Neutrophil (primary cell): Measurements from ENCODE around the gene PCGF6.

ENCODE experiments used
- H3K27ac ChIP-seq: fragments of 200-600 bp; sonication (generic); 2 replicates; pipeline ENCODE4 v1.5.1; 2016; ENCODE audit warnings: mild to moderate bottlenecking, moderate library complexity
- H3K27me3 ChIP-seq: fragments of 200-600 bp; sonication (generic); 2 replicates; pipeline ENCODE4 v1.6.0; 2016; ENCODE audit warnings: mild to moderate bottlenecking
- H3K36me3 ChIP-seq: fragments of 200-600 bp; sonication (generic); 2 replicates; pipeline ENCODE4 v1.5.1; 2017
- H3K4me1 ChIP-seq, 2 experiments: fragments of 200-600 bp in 1 of 2; sonication (generic) in 1 of 2; 1 replicate in 1 of 2; 2 replicates in 1 of 2; pipeline versions ENCODE4 v1.5.1 to v1.6.1; 2013 to 2016; ENCODE audit warnings: low read depth in 1 of 2, low read length in 1 of 2, mild to moderate bottlenecking in 1 of 2, moderate library complexity in 1 of 2; ENCODE audit not compliant: control insufficient read depth in 1 of 2, insufficient read depth in 1 of 2
- H3K4me3 ChIP-seq, 2 experiments: fragments of 200-600 bp in 1 of 2; sonication (generic) in 1 of 2; 1 replicate in 1 of 2; 2 replicates in 1 of 2; pipeline ENCODE4 v1.5.1; 2013 to 2016; ENCODE audit warnings: low read depth in 1 of 2, low read length in 1 of 2, mild to moderate bottlenecking in 1 of 2, moderate library complexity in 1 of 2
- H3K9me3 ChIP-seq: fragments of 200-600 bp; sonication (generic); 2 replicates; pipeline ENCODE4 v1.5.1; 2016
- CTCF ChIP-seq: fragments of 200-600 bp; sonication (generic); IDR thresholded peaks from 2 replicates; pipeline ENCODE4 v1.5.1; 2016; ENCODE audit warnings: antibody characterized with exemption

Gene PCGF6

GRCh38 chr10:103310197-103310596 is 40.7 kb downstream of the PCGF6 start:
- no peak for TF ChIP-seq CTCF
- H3K9me3 ChIP-seq, result no peaks in the 10 kb centered on the region
- no peak overlapping the region for H3K27ac ChIP-seq
- H3K27me3 ChIP-seq, result no peaks in the 10 kb centered on the region
- H3K36me3 ChIP-seq, result peaks cover 24% of the 10 kb centered on the region
- no peaks in the 10 kb centered on the region for H3K4me1 ChIP-seq
- no peak overlapping the region for H3K4me3 ChIP-seq

- Histone ChIP-seq H3K4me3 (no peak overlapping the region), H3K36me3 (peaks cover 21% of the 10 kb centered on the region), H3K27ac (no peak overlapping the region), H3K9me3 (no peaks in the 10 kb centered on the region), H3K27me3 (no peaks in the 10 kb centered on the region), H3K4me1 (no peaks in the 10 kb centered on the region)
- no peak for TF ChIP-seq CTCF
Observed at GRCh38 chr10:103307594-103307993, 43.3 kb downstream of the PCGF6 start.

- TF ChIP-seq CTCF, result no peak
- H3K27me3 ChIP-seq, result peaks cover 45% of the 10 kb centered on the region
- no peaks in the 10 kb centered on the region for H3K4me1 ChIP-seq
- H3K27ac ChIP-seq, result no peak overlapping the region
- no peak overlapping the region for H3K4me3 ChIP-seq
- H3K9me3 ChIP-seq, result no peaks in the 10 kb centered on the region
- H3K36me3 ChIP-seq, result no peaks in the 10 kb centered on the region
Observed at GRCh38 chr10:103295374-103296015, 55.4 kb downstream of the PCGF6 start.

GRCh38 chr10:103291588-103291987 is 59.4 kb downstream of the PCGF6 start:
- Histone ChIP-seq H3K4me3 (no peak overlapping the region), H3K27ac (no peak overlapping the region), H3K4me1 (no peaks in the 10 kb centered on the region), H3K27me3 (peaks cover 72% of the 10 kb centered on the region), H3K9me3 (no peaks in the 10 kb centered on the region), H3K36me3 (no peaks in the 10 kb centered on the region)
- TF ChIP-seq CTCF, result no peak

GRCh38 chr10:103287992-103288391 is 62.9 kb downstream of the PCGF6 start:
- no peak for TF ChIP-seq CTCF
- Histone ChIP-seq H3K27me3 (peaks cover 62% of the 10 kb centered on the region), H3K4me3 (no peak overlapping the region), H3K4me1 (peaks cover 10 to 18% of the 10 kb centered on the region in 2 experiments), H3K36me3 (no peaks in the 10 kb centered on the region), H3K27ac (no peak overlapping the region), H3K9me3 (no peaks in the 10 kb centered on the region)
